KBM-7 (cell line): ENCODE measurements around the gene ABLIM1.

Source experiments
- DNase-seq: peaks from one replicate; pipeline ENCODE4 v3.0.0-alpha.2; 2015
- in situ Hi-C: fragments of 300-500 bp; cut with MboI; formaldehyde crosslinking; loops from 2 replicates; pipeline ENCODE4 v1.14.3; 2020; ENCODE audit warnings: low sequenced_read_pairs, low pct_unique_long_range_greater_than_20kb, mixed read lengths

The ABLIM1 gene

GRCh38 chr10:114629083-114629823 is 28.8 kb downstream of the ABLIM1 start:
- in situ Hi-C loops: no loop called here
- DNase-seq: no peak

GRCh38 chr10:114628106-114628505 is 30.0 kb downstream of the ABLIM1 start:
- DNase-seq: no peak
- in situ Hi-C loops: no loop called here

- in situ Hi-C loops: no loop called here
Observed at GRCh38 chr10:114626841-114627240, 31.2 kb downstream of the ABLIM1 start.

GRCh38 chr10:114624951-114625780 is 32.9 kb downstream of the ABLIM1 start:
- in situ Hi-C loops: no loop called here

More at GRCh38 chr10:114626841-114627240, 31.2 kb downstream of the ABLIM1 start:
- DNase-seq: no peak

GRCh38 chr10:114624422-114624821 is 33.7 kb downstream of the ABLIM1 start:
- in situ Hi-C loops: no loop called here
- DNase-seq: no peak

More at GRCh38 chr10:114624951-114625780, 32.9 kb downstream of the ABLIM1 start:
- no peak for DNase-seq

- in situ Hi-C loops: no loop called here
Observed at GRCh38 chr10:114623661-114624294, 34.3 kb downstream of the ABLIM1 start.

GRCh38 chr10:114623155-114623554 is 34.9 kb downstream of the ABLIM1 start:
- in situ Hi-C loops: no loop called here
- no peak for DNase-seq

More at GRCh38 chr10:114623661-114624294, 34.3 kb downstream of the ABLIM1 start:
- DNase-seq: no peak

GRCh38 chr10:114618722-114619121 is 39.4 kb downstream of the ABLIM1 start:
- no peak for DNase-seq
- in situ Hi-C loops: no loop called here

GRCh38 chr10:114616516-114616915 is 41.6 kb downstream of the ABLIM1 start:
- no peak for DNase-seq
- in situ Hi-C loops: no loop called here

GRCh38 chr10:114616103-114616502 is 42.0 kb downstream of the ABLIM1 start:
- DNase-seq: no peak
- in situ Hi-C loops: no loop called here

GRCh38 chr10:114615600-114616007 is 42.5 kb downstream of the ABLIM1 start:
- DNase-seq: no peak
- in situ Hi-C loops: no loop called here

- in situ Hi-C loops: no loop called here
- DNase-seq: no peak
Observed at GRCh38 chr10:114613237-114613979, 44.7 kb downstream of the ABLIM1 start.

- in situ Hi-C loops: no loop called here
- DNase-seq: no peak
Observed at GRCh38 chr10:114611617-114612016, 46.5 kb downstream of the ABLIM1 start.

GRCh38 chr10:114609518-114610426 is 48.3 kb downstream of the ABLIM1 start:
- in situ Hi-C loops: no loop called here

GRCh38 chr10:114607358-114607998 is 50.6 kb downstream of the ABLIM1 start:
- in situ Hi-C loops: no loop called here
- DNase-seq: no peak

More at GRCh38 chr10:114609518-114610426, 48.3 kb downstream of the ABLIM1 start:
- no peak for DNase-seq

GRCh38 chr10:114605155-114605797 is 52.8 kb downstream of the ABLIM1 start:
- in situ Hi-C loops: no loop called here
- no peak for DNase-seq
